HL-60 (cell line): ENCODE data around the gene MEF2C.

Experiments used
- CTCF ChIP-seq: IDR thresholded peaks from one replicate; pipeline ENCODE4 v1.5.1; 2011; ENCODE audit warnings: low read length, control low read depth, inconsistent platforms; ENCODE audit not compliant: insufficient read depth
- REST ChIP-seq: IDR thresholded peaks from 2 replicates; pipeline ENCODE4 v1.6.1; 2012; ENCODE audit warnings: low read depth; ENCODE audit not compliant: insufficient replicate concordance
- SPI1 ChIP-seq: IDR thresholded peaks from 2 replicates; pipeline ENCODE4 v1.6.1; 2012; ENCODE audit warnings: low read depth, mild to moderate bottlenecking, borderline replicate concordance

- no peak for TF ChIP-seq CTCF
- TF ChIP-seq REST, result no peak
- no peak for TF ChIP-seq SPI1
These were observed 1.0 kb upstream of the MEF2C start for GRCh38 chr5:88883836-88884607.
